ENCODE data around the gene HIVEP2. TPM values are rescaled to one million over a fixed set of nuclear protein-coding genes. Genes with fewer than 3 reads are reported as not detected.

Gene HIVEP2
- total RNA-seq, 1 experiment from 2014 or later: 10.3 TPM

GRCh38 chr6:142708651-142709050, 236.3 kb downstream of the HIVEP2 start:
- intact Hi-C loops (cut with micrococcal nuclease; ENCODE audit: unreplicated experiment) (no loop called here), in situ Hi-C loops (cut with HindIII; ENCODE audit: low pct_unique_long_range_greater_than_20kb, low sequenced_read_pairs) (no loop called here)
- Histone ChIP-seq H3K27ac (ENCODE audit: low read length) (no peak overlapping the region), H3K9me3 (ENCODE audit: control insufficient read depth, insufficient read depth, low read depth, low read length) (no peaks in the 10 kb centered on the region), H3K4me3 (ENCODE audit: low read depth in 2 of 2, low read length in 2 of 2) (no peak overlapping the region), H3K27me3 (ENCODE audit: control insufficient read depth, insufficient read depth, low read length) (no peaks in the 10 kb centered on the region), H3K4me1 (ENCODE audit: control insufficient read depth, insufficient read depth, low read length) (no peaks in the 10 kb centered on the region), H3K36me3 (ENCODE audit: control insufficient read depth, insufficient read depth, low read length) (no peaks in the 10 kb centered on the region)
- ChIA-PET CTCF (no interaction called here), POLR2A (no interaction called here)
- TF ChIP-seq POLR2AphosphoS5 (IDR thresholded peaks at IDR 0.05; ENCODE audit: low read depth, low read length) (no peak), CTCF (IDR thresholded peaks at IDR 0.05) (no peak), SIN3A (IDR thresholded peaks at IDR 0.05; ENCODE audit: borderline replicate concordance, insufficient read depth, low read depth, low read length) (no peak), TCF7L2 (IDR thresholded peaks at IDR 0.05; ENCODE audit: low read depth, low read length) (no peak)
- TF ChIP-seq, protein P1, sequence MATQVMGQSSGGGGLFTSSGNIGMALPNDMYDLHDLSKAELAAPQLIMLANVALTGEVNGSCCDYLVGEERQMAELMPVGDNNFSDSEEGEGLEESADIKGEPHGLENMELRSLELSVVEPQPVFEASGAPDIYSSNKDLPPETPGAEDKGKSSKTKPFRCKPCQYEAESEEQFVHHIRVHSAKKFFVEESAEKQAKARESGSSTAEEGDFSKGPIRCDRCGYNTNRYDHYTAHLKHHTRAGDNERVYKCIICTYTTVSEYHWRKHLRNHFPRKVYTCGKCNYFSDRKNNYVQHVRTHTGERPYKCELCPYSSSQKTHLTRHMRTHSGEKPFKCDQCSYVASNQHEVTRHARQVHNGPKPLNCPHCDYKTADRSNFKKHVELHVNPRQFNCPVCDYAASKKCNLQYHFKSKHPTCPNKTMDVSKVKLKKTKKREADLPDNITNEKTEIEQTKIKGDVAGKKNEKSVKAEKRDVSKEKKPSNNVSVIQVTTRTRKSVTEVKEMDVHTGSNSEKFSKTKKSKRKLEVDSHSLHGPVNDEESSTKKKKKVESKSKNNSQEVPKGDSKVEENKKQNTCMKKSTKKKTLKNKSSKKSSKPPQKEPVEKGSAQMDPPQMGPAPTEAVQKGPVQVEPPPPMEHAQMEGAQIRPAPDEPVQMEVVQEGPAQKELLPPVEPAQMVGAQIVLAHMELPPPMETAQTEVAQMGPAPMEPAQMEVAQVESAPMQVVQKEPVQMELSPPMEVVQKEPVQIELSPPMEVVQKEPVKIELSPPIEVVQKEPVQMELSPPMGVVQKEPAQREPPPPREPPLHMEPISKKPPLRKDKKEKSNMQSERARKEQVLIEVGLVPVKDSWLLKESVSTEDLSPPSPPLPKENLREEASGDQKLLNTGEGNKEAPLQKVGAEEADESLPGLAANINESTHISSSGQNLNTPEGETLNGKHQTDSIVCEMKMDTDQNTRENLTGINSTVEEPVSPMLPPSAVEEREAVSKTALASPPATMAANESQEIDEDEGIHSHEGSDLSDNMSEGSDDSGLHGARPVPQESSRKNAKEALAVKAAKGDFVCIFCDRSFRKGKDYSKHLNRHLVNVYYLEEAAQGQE (IDR thresholded peaks at IDR 0.05; ENCODE audit: insufficient read depth in 1 of 2, low read depth in 2 of 2, low read length in 1 of 2): no peak
- ATAC-seq: no peak
- BruUV-seq (replicated peaks): no TSS peak
- no peak for DNase-seq (ENCODE audit: low read depth, low spot score)

DNA sequence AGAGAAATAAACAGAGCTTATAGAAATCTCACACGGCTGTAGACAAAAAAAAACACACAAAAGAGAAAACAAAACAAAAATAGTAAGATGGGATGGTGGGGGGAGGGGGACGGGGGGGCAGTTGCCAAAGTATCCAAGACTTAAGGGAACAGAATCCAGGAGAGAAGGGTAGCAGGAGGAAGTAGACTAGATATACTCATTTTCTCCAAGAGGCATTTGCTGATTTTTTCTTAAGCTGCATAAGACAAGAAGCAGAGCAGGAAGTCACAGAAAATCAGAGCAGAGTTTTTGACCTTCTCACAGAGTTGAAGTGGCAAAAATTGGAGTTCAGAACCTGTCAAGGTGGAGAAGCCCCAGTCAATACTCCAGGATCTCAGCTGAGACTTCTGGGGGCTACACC, 237.7 kb downstream of the HIVEP2 start:
- intact Hi-C loops (cut with micrococcal nuclease; ENCODE audit: unreplicated experiment): no loop called here
- in situ Hi-C loops (cut with HindIII; ENCODE audit: low pct_unique_long_range_greater_than_20kb, low sequenced_read_pairs): no loop called here
- CTCF ChIA-PET: no interaction called here
- Histone ChIP-seq H3K9me3 (ENCODE audit: control insufficient read depth, insufficient read depth, low read depth, low read length) (no peaks in the 10 kb centered on the region), H3K4me3 (ENCODE audit: low read depth in 2 of 2, low read length in 2 of 2) (no peak overlapping the region), H3K36me3 (ENCODE audit: control insufficient read depth, insufficient read depth, low read length) (no peaks in the 10 kb centered on the region), H3K27me3 (ENCODE audit: control insufficient read depth, insufficient read depth, low read length) (no peaks in the 10 kb centered on the region), H3K27ac (ENCODE audit: low read length) (no peak overlapping the region), H3K4me1 (ENCODE audit: control insufficient read depth, insufficient read depth, low read length) (no peaks in the 10 kb centered on the region)
- ATAC-seq: no peak
- no TSS peak for BruUV-seq (replicated peaks)
- TF ChIP-seq POLR2AphosphoS5 (IDR thresholded peaks at IDR 0.05; ENCODE audit: low read depth, low read length): no peak
- no peak for TF ChIP-seq CTCF (IDR thresholded peaks at IDR 0.05)
- TF ChIP-seq, protein P1 (IDR thresholded peaks at IDR 0.05; ENCODE audit: insufficient read depth in 1 of 2, low read depth in 2 of 2, low read length in 1 of 2): no peak
- TF ChIP-seq SIN3A (IDR thresholded peaks at IDR 0.05; ENCODE audit: borderline replicate concordance, insufficient read depth, low read depth, low read length): no peak
- no peak for TF ChIP-seq TCF7L2 (IDR thresholded peaks at IDR 0.05; ENCODE audit: low read depth, low read length)
- no peak for DNase-seq (ENCODE audit: low read depth, low spot score)
- POLR2A ChIA-PET: no interaction called here

Data from Panc1 (cell line).